GM18907 (cell line): Measurements from ENCODE around the gene POPDC3.
A peak's percentile ranks its signal among the peaks of the same experiment; 100 is the strongest.
"Not testable (repeated sequence)": the region's sequence is repeated elsewhere in the genome, so short reads cannot be mapped to it uniquely, and the experiment has no call there.

Experiments
- ATAC-seq: cut with Tn5 transposase; IDR thresholded peaks from one replicate; pipeline ENCODE4 v1.9.1; 2021; ENCODE audit warnings: mild to moderate bottlenecking, moderate library complexity; ENCODE audit not compliant: unreplicated experiment

Gene POPDC3, protein sequence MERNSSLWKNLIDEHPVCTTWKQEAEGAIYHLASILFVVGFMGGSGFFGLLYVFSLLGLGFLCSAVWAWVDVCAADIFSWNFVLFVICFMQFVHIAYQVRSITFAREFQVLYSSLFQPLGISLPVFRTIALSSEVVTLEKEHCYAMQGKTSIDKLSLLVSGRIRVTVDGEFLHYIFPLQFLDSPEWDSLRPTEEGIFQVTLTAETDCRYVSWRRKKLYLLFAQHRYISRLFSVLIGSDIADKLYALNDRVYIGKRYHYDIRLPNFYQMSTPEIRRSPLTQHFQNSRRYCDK

DNA sequence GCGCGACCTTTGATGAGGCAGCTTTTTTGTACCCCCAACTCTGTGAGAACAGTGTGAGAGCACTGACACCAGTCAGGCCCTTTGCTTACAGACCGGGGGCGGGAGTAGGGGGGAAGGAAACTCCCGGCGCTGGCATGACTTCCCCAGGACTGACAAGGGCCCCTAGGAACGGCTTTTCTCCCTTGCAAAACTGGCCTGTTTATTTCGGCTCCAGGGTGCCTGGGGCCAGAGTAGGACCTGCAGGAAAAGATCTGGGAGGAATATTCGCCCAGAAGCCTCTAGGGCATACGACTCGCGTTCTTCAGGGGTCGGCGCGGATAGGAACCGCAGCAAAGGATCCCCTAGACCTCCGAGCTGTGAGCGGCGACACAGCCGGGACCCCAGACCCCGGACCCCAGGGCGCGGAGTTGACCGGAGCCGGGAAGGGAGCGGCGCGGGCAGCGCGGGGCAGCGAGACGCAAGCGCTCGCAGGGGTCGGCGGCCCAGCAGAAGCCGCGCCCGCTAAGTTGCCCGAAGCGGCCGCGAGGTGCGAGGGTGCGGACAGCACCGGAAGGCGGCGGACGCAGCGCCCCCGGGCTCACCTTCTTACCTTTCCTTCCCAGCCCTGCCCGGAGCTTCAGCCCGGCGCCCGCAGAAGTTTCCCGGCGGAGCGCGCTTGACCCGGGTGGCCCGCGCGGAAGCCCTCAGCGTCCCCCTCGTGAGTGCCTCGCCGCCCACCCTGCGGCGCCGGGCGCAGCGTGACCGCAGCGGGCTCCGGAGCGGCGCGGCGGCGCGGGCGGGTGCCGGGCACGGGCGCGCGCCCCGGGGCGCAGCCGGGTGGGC is at the start of gene POPDC3:
POPDC3 (minus strand) TSS at position 771 of the 822 bp plus-strand sequence. CDS start 18,105 bp downstream, outside the sequence.
- peak; percentile 58 for ATAC-seq

- no peak for ATAC-seq
These were observed 47.5 kb upstream of the POPDC3 start for GRCh38 chr6:105227295-105227767.

DNA sequence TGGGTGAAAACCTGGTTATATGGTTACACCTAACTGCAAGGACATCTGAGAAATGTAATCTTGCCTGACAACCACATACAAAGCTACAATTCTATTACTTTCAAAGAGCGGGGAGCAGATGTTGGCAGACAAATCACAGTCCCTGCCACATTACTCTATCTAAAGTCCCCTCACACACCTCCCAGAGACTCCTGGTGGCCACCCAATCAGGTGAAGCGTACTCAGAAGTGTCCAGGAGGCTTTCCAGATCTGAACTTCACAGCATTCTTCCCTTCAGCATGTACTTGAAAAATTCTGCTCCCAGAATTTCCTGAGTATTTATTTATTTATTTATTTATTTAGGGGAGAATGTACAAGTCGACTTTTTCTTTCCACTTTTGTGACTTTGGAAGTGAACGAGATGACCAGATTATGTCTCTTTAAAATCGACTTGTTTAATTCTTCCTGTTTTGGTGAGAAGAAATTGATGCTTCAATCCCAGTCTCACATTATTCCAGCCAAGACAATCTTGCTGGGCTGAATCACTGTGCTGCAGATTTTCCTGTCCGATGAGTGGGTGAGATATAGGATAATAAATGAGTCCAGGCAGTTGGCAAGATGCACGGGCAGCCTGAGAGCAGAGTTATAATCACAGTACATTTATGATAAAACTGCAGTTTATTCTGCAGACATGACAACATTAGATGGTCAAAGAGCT is 46.9 kb upstream of the POPDC3 start:
- no peak for ATAC-seq

DNA sequence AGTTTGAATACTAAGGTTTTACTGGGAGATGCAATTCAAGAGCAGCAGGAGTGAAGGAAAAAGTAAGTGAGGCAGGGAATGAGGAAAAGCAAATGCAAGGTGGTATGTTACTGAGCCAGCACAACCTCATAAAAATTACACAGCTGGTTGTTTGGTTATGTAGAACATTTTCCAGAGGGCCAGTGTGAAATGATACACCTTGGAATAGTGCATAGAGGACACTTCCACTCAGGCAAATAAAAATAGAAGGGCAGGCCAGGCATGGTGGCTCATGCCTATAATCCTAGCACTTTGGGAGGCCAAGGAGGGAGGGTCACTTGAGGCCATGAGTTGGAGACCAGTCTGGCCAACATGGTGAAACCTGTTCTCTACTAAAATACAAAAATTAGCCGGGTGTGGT is 43.4 kb upstream of the POPDC3 start:
- no peak for ATAC-seq

DNA sequence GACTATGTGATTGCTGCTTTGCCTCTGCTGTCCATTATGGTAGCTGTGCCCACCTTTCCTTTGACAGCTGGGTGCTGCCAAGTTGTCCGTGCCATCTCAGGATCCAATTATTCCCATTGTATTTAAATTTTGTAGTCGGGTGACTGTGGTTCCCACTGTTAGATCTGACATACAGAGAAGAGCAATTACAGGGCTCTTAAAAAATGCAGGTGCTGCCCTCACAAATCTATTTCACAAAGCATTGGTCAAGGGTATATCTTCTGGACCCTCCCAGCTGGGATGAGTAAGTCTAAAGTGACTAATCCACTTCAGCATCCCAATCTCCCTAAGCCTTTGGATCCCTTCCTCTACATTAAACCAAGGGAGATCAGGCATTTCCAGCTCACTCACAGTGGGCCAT is 41.4 kb upstream of the POPDC3 start:
- not testable (repeated sequence) for ATAC-seq

DNA sequence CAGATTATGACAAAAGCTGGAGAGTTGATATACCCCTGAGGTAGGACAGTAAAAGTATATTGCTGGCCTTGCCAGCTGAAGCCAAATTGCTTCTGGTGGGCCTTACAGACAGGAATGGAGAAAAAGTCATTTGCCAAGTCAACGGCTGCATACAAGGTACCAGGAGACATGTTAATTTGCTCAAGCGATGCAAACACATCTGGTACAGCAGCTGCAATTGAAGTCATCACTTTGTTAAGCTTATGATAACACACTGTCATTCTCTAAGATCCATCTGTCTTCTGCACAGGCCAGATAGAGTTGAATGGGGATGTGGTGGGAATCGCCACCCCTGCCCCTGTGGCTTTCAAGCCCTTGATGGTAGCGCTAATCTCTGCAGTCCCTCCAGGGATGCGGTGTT is 40.4 kb upstream of the POPDC3 start:
- no peak for ATAC-seq

- ATAC-seq = not testable (repeated sequence)
These were observed 39.4 kb upstream of the POPDC3 start for GRCh38 chr6:105219218-105219617.

DNA sequence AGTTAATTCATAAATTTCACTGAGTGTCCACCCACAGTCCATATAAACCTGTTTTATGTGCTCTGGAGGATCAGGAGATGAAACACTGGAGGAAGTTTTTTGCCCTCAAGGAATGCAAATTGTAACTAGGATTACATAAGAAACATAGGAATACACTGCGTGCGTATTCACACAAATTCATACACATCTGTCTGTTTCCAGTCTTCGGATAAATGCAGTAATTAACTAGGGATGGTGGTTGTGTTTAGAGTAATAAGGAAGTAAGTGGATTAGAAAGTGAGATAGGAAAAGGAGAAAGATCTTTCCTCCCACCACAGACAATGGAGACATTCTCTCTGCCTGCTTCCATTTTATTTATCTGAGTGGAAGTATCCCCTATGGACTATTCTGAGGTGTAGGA is 35.7 kb upstream of the POPDC3 start:
- no peak for ATAC-seq

GRCh38 chr6:105214668-105215067 is 34.9 kb upstream of the POPDC3 start:
- no peak for ATAC-seq

GRCh38 chr6:105213272-105213671 is 33.5 kb upstream of the POPDC3 start:
- ATAC-seq = no peak

DNA sequence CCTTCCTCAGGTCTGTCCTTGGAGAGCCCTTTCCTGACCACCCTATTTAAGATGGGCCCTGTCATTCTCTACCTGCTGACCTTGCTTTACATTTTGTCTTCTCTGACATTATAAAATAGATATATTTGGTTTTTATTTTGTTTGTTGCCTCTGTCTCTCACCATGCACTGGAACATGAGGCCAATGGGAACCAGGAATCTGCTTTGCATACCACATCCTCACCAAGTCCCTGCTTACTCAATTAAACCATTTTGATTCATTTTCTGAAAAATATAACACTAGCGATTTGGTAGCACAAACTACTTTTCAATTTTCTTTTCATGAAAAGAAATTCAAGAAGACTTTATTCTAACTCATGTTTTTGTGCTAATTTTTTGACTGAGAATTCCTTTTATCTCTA is 32.8 kb upstream of the POPDC3 start:
- ATAC-seq = no peak

DNA sequence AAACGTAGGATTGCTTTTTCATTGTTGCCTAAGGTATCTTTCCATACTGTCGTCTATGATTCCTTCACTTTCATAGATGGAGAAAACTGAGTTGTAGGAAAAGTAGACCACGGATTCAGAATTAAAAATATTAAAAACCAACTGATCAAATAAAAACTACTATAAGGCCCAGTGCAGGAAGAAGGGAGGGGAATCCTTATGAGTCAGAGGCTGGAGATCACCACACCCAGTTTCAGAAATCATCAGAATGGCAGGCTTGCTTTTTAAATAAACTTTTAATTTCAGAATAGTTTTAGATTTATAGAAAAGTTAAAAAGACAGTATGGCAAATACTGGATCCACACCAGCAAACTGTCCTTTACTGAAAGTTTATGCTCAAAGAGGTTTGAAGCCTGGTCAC is 32.0 kb upstream of the POPDC3 start:
- ATAC-seq = no peak

DNA sequence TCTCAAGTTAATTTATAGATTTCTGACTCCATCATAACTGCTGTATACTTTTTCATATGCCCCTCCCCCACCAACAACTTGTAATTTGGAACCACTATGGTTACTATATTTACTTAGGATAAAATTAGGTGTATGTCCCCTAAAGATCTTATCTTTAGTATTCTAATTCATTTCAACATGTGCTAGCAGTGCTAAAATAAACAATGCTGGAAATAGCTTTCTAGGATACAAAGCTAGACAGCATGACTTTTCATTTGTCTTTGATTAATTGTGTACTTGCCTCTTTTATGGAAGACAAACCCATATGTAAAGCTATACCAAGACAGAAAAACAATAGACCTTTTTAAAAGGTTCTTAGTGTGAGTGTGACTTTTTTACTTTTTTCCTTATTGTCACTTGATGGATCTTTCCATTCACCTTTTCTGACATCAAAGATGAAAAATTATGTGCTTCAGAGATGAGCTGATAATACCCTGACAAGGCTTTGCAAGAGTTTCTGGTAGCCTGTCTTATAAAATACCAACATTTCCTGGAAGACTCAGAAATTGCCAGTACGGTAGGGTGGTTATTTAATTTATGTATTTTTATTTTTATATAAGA is 31.2 kb upstream of the POPDC3 start:
- no peak for ATAC-seq

- no peak for ATAC-seq
These were observed 30.3 kb upstream of the POPDC3 start for GRCh38 chr6:105209950-105210706.

DNA sequence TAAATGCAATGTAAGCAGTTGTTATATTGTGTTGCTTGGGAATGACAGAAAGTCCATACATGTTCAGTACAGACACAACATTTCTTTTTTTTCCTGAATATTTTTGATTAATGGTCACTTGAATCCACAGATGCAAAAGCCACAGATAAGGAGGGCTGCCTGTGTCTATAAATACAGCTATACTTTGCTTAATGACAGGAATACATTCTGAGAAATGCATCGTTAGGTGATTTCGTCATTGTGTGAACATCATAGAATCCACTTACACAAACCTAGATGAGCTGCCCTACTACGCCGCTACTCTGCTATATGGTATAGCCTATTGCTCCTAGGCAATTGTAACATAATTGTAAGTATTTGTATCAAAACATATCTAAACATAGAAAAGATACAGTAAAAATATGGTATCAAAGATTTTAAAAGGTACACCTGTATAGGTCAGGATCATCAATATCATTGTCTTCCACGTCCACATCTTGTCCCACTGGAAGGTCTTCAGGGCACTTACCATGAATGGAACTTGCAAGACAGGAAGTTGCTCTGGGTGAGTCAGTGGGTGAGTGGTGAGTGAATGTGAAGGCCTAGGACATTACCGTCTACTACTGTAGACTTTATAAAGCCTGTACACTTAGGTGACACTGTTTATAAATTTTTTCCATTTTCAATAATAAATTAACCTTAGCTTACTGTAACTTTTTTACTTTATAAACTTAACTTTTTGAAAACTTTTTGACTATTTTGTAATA is 27.9 kb upstream of the POPDC3 start:
- ATAC-seq = no peak

DNA sequence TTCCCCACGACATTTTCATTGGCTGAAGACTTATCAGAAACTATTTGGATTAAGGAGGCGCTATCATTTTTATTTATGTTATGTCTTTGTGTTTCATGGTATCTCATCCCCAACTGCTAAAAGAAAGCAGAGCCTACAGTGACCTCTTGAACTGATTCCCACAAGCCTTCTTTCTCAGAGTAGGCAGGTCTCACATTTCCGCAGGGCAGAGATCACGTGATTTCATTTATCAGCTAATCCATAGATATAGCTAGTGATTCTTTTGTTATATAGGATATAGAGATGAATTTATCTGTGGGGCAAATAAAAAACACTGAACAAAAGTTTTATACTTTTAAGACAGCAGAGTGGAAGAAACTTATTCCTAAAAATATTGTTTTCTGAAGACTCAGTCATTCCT is 25.0 kb upstream of the POPDC3 start:
- no peak for ATAC-seq

GRCh38 chr6:105204331-105204730 is 24.5 kb upstream of the POPDC3 start:
- ATAC-seq = no peak

- no peak for ATAC-seq
These were observed 22.7 kb upstream of the POPDC3 start for GRCh38 chr6:105202486-105202885.

DNA sequence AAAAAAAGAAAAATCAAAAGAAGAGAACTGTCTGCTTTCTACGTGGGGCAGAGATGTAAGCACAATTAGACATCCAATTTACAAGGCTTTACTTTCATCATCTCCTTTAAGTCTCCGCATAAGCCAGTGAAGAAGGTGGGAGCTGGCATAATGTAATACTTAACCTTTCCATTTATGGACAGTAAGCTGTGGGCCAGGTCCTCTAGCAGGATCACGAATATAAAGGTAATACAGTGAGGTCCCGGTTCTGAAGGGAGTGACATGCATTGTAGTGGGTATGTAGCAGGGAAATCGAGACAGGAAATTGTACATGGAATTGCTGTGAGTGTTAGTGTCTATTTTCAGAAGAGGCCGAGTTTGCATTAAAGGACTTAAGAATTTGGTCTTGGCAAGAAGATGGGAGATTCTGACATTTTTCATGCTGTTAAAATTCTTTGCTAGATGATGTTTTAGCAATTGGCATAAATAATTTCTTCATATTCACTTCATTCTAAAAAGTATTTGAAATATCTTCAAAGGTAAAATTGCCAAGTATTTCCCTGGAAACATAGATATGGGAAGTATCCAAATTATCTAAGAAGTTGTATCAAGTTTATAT is 20.4 kb upstream of the POPDC3 start:
- ATAC-seq = no peak
